Neuronal stem cell (in vitro differentiated cells): Measurements from ENCODE around the gene CPSF6.
"Not testable (repeated sequence)": the region's sequence is repeated elsewhere in the genome, so short reads cannot be mapped to it uniquely, and the experiment has no call there.

ENCODE experiments used
- DNase-seq: peaks from one replicate; pipeline ENCODE4 v3.0.0-alpha.2; 2013; ENCODE audit warnings: low spot score
- H2AFZ ChIP-seq: one replicate; pipeline ENCODE4 v1.6.1; 2013; ENCODE audit warnings: mild to moderate bottlenecking, low read length, inconsistent platforms
- H2AK5ac ChIP-seq: 2 replicates; pipeline ENCODE4 v1.6.1; 2013; ENCODE audit warnings: low read depth, mild to moderate bottlenecking, inconsistent platforms, low read length, moderate library complexity, mixed read lengths
- H2BK120ac ChIP-seq: 2 replicates; pipeline ENCODE4 v1.6.1; 2013; ENCODE audit warnings: low read depth, mild to moderate bottlenecking, inconsistent platforms, low read length, moderate library complexity, mixed read lengths
- H2BK12ac ChIP-seq: one replicate; pipeline ENCODE4 v1.6.1; 2013; ENCODE audit warnings: low read length, inconsistent platforms
- H2BK15ac ChIP-seq: 2 replicates; pipeline ENCODE4 v1.6.1; 2013; ENCODE audit warnings: mild to moderate bottlenecking, low read length, inconsistent platforms, mixed read lengths
- H2BK5ac ChIP-seq: one replicate; pipeline ENCODE4 v1.6.1; 2013; ENCODE audit warnings: inconsistent platforms, mild to moderate bottlenecking, low read length, moderate library complexity
- H3K14ac ChIP-seq: one replicate; pipeline ENCODE4 v1.6.1; 2013; ENCODE audit warnings: low read length, inconsistent platforms
- H3K18ac ChIP-seq: 2 replicates; pipeline ENCODE4 v1.6.1; 2013; ENCODE audit warnings: low read length, inconsistent platforms
- H3K23ac ChIP-seq: 2 replicates; pipeline ENCODE4 v1.6.1; 2013; ENCODE audit warnings: low read depth, mild to moderate bottlenecking, mixed read lengths, low read length, inconsistent platforms; ENCODE audit not compliant: poor library complexity
- H3K27ac ChIP-seq: replicated peaks from 3 replicates; pipeline ENCODE4 v1.5.1; 2013; ENCODE audit warnings: low read length, inconsistent platforms
- H3K27me3 ChIP-seq, 3 experiments: 2 replicates each; pipeline ENCODE4 v1.6.1; 2013; ENCODE audit warnings: low read length in 3 of 3, mild to moderate bottlenecking in 2 of 3, inconsistent platforms in 1 of 3, low read depth in 1 of 3, mixed read lengths in 1 of 3, moderate library complexity in 1 of 3; ENCODE audit not compliant: control insufficient read depth in 3 of 3, insufficient read depth in 3 of 3
- H3K36me3 ChIP-seq, 2 donors: replicated peaks in 1 of 2; 2 replicates each; pipeline ENCODE4 v1.6.1; 2013; ENCODE audit warnings: low read length in 2 of 2; ENCODE audit not compliant: control insufficient read depth in 2 of 2, insufficient read depth in 2 of 2
- H3K4ac ChIP-seq: 2 replicates; pipeline ENCODE4 v1.6.1; 2013; ENCODE audit warnings: inconsistent platforms, mild to moderate bottlenecking, low read length, moderate library complexity
- H3K4me1 ChIP-seq, 2 donors: 1 replicate in 1 of 2; 2 replicates in 1 of 2; pipeline ENCODE4 v1.6.1; 2013; ENCODE audit warnings: low read length in 2 of 2, low read depth in 1 of 2; ENCODE audit not compliant: control insufficient read depth in 2 of 2, insufficient read depth in 1 of 2
- H3K4me2 ChIP-seq: one replicate; pipeline ENCODE4 v1.6.1; 2013; ENCODE audit warnings: mild to moderate bottlenecking, low read length, inconsistent platforms; ENCODE audit not compliant: insufficient read depth, poor library complexity, severe bottlenecking
- H3K4me3 ChIP-seq, 2 donors: 2 replicates each; pipeline ENCODE4 v1.5.1; 2013; ENCODE audit warnings: low read length in 2 of 2, mild to moderate bottlenecking in 2 of 2, inconsistent platforms in 1 of 2, moderate library complexity in 1 of 2
- H3K79me1 ChIP-seq: one replicate; pipeline ENCODE4 v1.6.1; 2013; ENCODE audit warnings: low read depth, mild to moderate bottlenecking, inconsistent platforms, low read length, moderate library complexity
- H3K9ac ChIP-seq: one replicate; pipeline ENCODE4 v1.6.1; 2013; ENCODE audit warnings: mild to moderate bottlenecking, low read depth, low read length, inconsistent platforms; ENCODE audit not compliant: poor library complexity
- H3K9me3 ChIP-seq, 2 donors: replicated peaks in 1 of 2; 2 replicates each; pipeline versions ENCODE3 to v1.6.1; 2013; ENCODE audit warnings: low read length in 2 of 2, mild to moderate bottlenecking in 2 of 2, inconsistent platforms in 1 of 2, low read depth in 1 of 2, mixed read lengths in 1 of 2, moderate library complexity in 1 of 2; ENCODE audit not compliant: control insufficient read depth in 2 of 2, insufficient read depth in 1 of 2
- H4K8ac ChIP-seq: one replicate; pipeline ENCODE4 v1.6.1; 2013; ENCODE audit warnings: low read depth, mild to moderate bottlenecking, inconsistent platforms, low read length, moderate library complexity
- H4K91ac ChIP-seq: one replicate; pipeline ENCODE4 v1.6.1; 2013; ENCODE audit warnings: low read length, low read depth, mild to moderate bottlenecking, inconsistent platforms; ENCODE audit not compliant: poor library complexity
- WGBS, 2 donors: extraction: QIAGEN DNeasy Blood & Tissue Kit; methylation state at CpG; one replicate each; pipeline ENCODE4 v1.1.7; 2013; ENCODE audit warnings: missing lambda C conversion rate in 2 of 2, mixed read lengths in 1 of 2; ENCODE audit not compliant: insufficient read length in 2 of 2, insufficient replicate concordance in 1 of 2; ENCODE audit errors: extremely low coverage in 2 of 2; 5-methylcytosine and 5-hydroxymethylcytosine counted together

Gene CPSF6

DNA sequence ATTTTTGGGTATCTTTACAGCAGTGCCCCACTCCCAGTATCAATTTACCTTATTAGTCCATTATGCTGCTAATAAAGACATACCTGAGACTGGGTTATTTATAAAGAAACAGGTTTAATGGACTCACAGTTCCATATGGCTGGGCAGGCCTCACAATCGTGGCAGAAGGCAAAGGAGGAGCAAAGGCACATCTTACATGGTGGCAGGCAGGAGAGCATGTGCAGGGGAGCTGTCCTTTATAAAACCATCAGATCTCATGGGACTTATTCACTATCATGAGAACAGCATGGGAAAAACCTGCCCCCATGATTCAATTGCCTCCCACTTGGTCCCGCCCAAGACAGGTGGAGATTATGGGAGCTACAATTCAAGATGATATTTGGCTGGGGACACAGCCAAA lies 77.9 kb downstream of the CPSF6 start:
- H3K14ac ChIP-seq, H3K79me1 ChIP-seq, H2BK120ac ChIP-seq, H3K9me3 ChIP-seq, H3K23ac ChIP-seq, H3K4ac ChIP-seq, H2BK12ac ChIP-seq, H3K4me3 ChIP-seq, H2BK5ac ChIP-seq, H4K91ac ChIP-seq, DNase-seq, H3K36me3 ChIP-seq, H4K8ac ChIP-seq, H3K18ac ChIP-seq, H3K27me3 ChIP-seq, H2BK15ac ChIP-seq, H3K9ac ChIP-seq, H2AFZ ChIP-seq, H3K4me2 ChIP-seq, H3K27ac ChIP-seq, H2AK5ac ChIP-seq, H3K4me1 ChIP-seq: not testable (repeated sequence)
- no CpG with 5 or more reads among the region's 2 CpGs for WGBS, 2 donors

DNA sequence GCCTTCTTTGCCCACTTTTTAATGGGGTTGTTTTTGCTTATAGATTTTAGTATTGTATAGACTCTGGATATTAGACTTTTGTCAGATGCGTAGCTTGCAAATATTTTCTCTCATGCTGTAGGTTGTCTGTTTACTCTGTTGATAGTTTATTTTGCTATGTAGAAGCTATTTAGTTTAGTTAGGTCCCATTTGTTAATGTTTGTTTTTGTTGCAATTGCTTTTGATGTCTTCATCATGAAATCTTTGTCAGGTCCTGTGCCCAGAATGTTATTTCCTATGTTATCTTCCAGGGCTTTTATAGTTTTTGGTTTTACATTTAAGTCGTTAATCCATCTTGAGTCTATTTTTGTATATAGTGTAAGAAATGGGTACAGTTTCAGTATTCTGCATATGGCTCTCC lies 78.9 kb downstream of the CPSF6 start:
- no peaks in the 10 kb centered on the region for H3K9me3 ChIP-seq
- no peak overlapping the region for H2AFZ ChIP-seq
- H2BK15ac ChIP-seq, result no peak overlapping the region
- no peaks in the 10 kb centered on the region for H3K36me3 ChIP-seq
- H3K18ac ChIP-seq, result no peak overlapping the region
- no peak overlapping the region for H2BK12ac ChIP-seq
- no peak overlapping the region for H3K9ac ChIP-seq
- DNase-seq, result no peak
- H3K23ac ChIP-seq, result no peak overlapping the region
- H3K4me2 ChIP-seq, result no peak overlapping the region
- H4K8ac ChIP-seq, result no peak overlapping the region
- no peak overlapping the region for H3K4ac ChIP-seq
- H3K14ac ChIP-seq, result no peak overlapping the region
- no peak overlapping the region for H2AK5ac ChIP-seq
- H2BK5ac ChIP-seq, result no peak overlapping the region
- no peaks in the 10 kb centered on the region for H3K27me3 ChIP-seq
- no CpG with 5 or more reads among the region's 2 CpGs for WGBS, 2 donors
- H3K4me1 ChIP-seq, result no peaks in the 10 kb centered on the region
- no peak overlapping the region for H2BK120ac ChIP-seq
- H3K27ac ChIP-seq, result no peak overlapping the region
- H3K79me1 ChIP-seq, result no peaks in the 10 kb centered on the region
- H4K91ac ChIP-seq, result no peak overlapping the region
- no peak overlapping the region for H3K4me3 ChIP-seq

DNA sequence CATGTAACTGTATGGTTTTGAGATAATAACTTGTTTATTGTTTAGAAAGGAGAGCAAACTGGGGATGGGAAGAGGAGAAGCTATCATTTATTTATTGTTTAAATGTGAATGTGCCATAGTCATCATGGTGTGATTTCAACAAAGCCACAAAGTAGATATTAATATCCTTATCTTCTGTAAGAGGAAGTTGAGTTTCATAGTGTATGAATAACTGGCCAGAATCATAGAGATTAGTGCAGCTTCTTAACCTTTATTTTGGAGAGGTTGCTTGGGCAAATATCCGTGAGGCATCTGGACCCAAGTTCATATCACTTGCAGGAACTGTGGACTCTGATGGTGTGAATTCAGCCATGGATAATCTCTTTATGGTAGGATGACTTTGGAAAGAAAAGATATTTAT lies 82.0 kb downstream of the CPSF6 start:
- Histone ChIP-seq H3K9ac (no peak overlapping the region), H2BK12ac (no peak overlapping the region), H3K9me3 (no peaks in the 10 kb centered on the region), H2BK5ac (no peak overlapping the region), H3K4ac (no peak overlapping the region), H3K36me3 (no peaks in the 10 kb centered on the region), H3K23ac (no peak overlapping the region), H2AK5ac (no peak overlapping the region), H2BK15ac (no peak overlapping the region), H3K18ac (no peak overlapping the region), H2BK120ac (no peak overlapping the region), H2AFZ (no peak overlapping the region), H3K79me1 (no peaks in the 10 kb centered on the region), H3K4me2 (no peak overlapping the region), H3K4me3 (no peak overlapping the region), H3K27ac (no peak overlapping the region), H4K8ac (no peak overlapping the region), H3K27me3 (peaks cover 0 to 5% (median 0%) of the 10 kb centered on the region in 3 experiments), H3K14ac (no peak overlapping the region), H3K4me1 (no peaks in the 10 kb centered on the region), H4K91ac (no peak overlapping the region)
- DNase-seq, result no peak
- no CpG with 5 or more reads among the region's 1 CpG for WGBS, 2 donors
